ENCODE measurements around the gene TWNK.

TWNK gene

GRCh38 chr10:100988166-100988565 lies 823 bp downstream of the TWNK start:
- Histone ChIP-seq H3K4me1 (ENCODE audit: low read length) (peaks cover 18% of the 10 kb centered on the region), H3K9ac (ENCODE audit: low read length) (peak overlapping the region; percentile 76), H3K4me3 (ENCODE audit: low read length) (peak overlapping the region; percentile 93), H3K27me3 (ENCODE audit: low read depth, low read length) (no peaks in the 10 kb centered on the region), H3K9me3 (ENCODE audit: insufficient read depth, low read length) (no peaks in the 10 kb centered on the region), H3K79me2 (ENCODE audit: low read length) (peaks cover 57% of the 10 kb centered on the region), H4K20me1 (ENCODE audit: insufficient read depth, low read length) (no peaks in the 10 kb centered on the region), H3K36me3 (replicated peaks; ENCODE audit: low read depth, low read length) (peaks cover 19% of the 10 kb centered on the region), H3K27ac (ENCODE audit: low read length) (no peak overlapping the region), H3K4me2 (ENCODE audit: low read length) (peak overlapping the region; percentile 96), H2AFZ (ENCODE audit: low read depth, low read length) (no peak overlapping the region)
- TF ChIP-seq CTCF (IDR thresholded peaks at IDR 0.05; ENCODE audit: low read depth, low read length) (no peak), EZH2phosphoT487 (IDR thresholded peaks at IDR 0.05; ENCODE audit: low read depth) (no peak)

- Histone ChIP-seq H3K36me3 (replicated peaks; ENCODE audit: low read depth, low read length) (peaks cover 19% of the 10 kb centered on the region), H2AFZ (ENCODE audit: low read depth, low read length) (no peak overlapping the region), H4K20me1 (ENCODE audit: insufficient read depth, low read length) (no peaks in the 10 kb centered on the region), H3K27ac (ENCODE audit: low read length) (no peak overlapping the region), H3K9ac (ENCODE audit: low read length) (no peak overlapping the region), H3K79me2 (ENCODE audit: low read length) (peaks cover 57% of the 10 kb centered on the region), H3K4me1 (ENCODE audit: low read length) (peaks cover 18% of the 10 kb centered on the region), H3K27me3 (ENCODE audit: low read depth, low read length) (no peaks in the 10 kb centered on the region), H3K4me2 (ENCODE audit: low read length) (no peak overlapping the region), H3K4me3 (ENCODE audit: low read length) (no peak overlapping the region), H3K9me3 (ENCODE audit: insufficient read depth, low read length) (no peaks in the 10 kb centered on the region)
- TF ChIP-seq CTCF (IDR thresholded peaks at IDR 0.05; ENCODE audit: low read depth, low read length) (no peak), EZH2phosphoT487 (IDR thresholded peaks at IDR 0.05; ENCODE audit: low read depth) (no peak)
Observed at GRCh38 chr10:100989088-100989487, 1.7 kb downstream of the TWNK start.

GRCh38 chr10:100993986-100994708 lies 6.8 kb downstream of the TWNK start:
- Histone ChIP-seq H3K9ac (ENCODE audit: low read length) (no peak overlapping the region), H2AFZ (ENCODE audit: low read depth, low read length) (no peak overlapping the region), H3K27ac (ENCODE audit: low read length) (no peak overlapping the region), H3K4me1 (ENCODE audit: low read length) (peaks cover 14% of the 10 kb centered on the region), H3K4me3 (ENCODE audit: low read length) (no peak overlapping the region), H3K9me3 (ENCODE audit: insufficient read depth, low read length) (no peaks in the 10 kb centered on the region), H3K4me2 (ENCODE audit: low read length) (no peak overlapping the region), H3K36me3 (replicated peaks; ENCODE audit: low read depth, low read length) (peaks cover 18% of the 10 kb centered on the region), H3K27me3 (ENCODE audit: low read depth, low read length) (no peaks in the 10 kb centered on the region), H4K20me1 (ENCODE audit: insufficient read depth, low read length) (no peaks in the 10 kb centered on the region), H3K79me2 (ENCODE audit: low read length) (peaks cover 29% of the 10 kb centered on the region)
- peak; percentile 39 for TF ChIP-seq CTCF (IDR thresholded peaks at IDR 0.05; ENCODE audit: low read depth, low read length)
- no peak for TF ChIP-seq EZH2phosphoT487 (IDR thresholded peaks at IDR 0.05; ENCODE audit: low read depth)

GRCh38 chr10:100995181-100995580 lies 7.8 kb downstream of the TWNK start:
- H3K4me3 ChIP-seq (ENCODE audit: low read length) = no peak overlapping the region
- peaks cover 14% of the 10 kb centered on the region for H3K4me1 ChIP-seq (ENCODE audit: low read length)
- no peak overlapping the region for H3K4me2 ChIP-seq (ENCODE audit: low read length)
- peaks cover 12% of the 10 kb centered on the region for H3K36me3 ChIP-seq (replicated peaks; ENCODE audit: low read depth, low read length)
- H3K27ac ChIP-seq (ENCODE audit: low read length) = no peak overlapping the region
- peaks cover 19% of the 10 kb centered on the region for H3K79me2 ChIP-seq (ENCODE audit: low read length)
- no peaks in the 10 kb centered on the region for H4K20me1 ChIP-seq (ENCODE audit: insufficient read depth, low read length)
- no peak for TF ChIP-seq CTCF (IDR thresholded peaks at IDR 0.05; ENCODE audit: low read depth, low read length)
- no peaks in the 10 kb centered on the region for H3K9me3 ChIP-seq (ENCODE audit: insufficient read depth, low read length)
- no peak overlapping the region for H2AFZ ChIP-seq (ENCODE audit: low read depth, low read length)
- H3K9ac ChIP-seq (ENCODE audit: low read length) = no peak overlapping the region
- no peaks in the 10 kb centered on the region for H3K27me3 ChIP-seq (ENCODE audit: low read depth, low read length)

All from OCI-LY3 (cell line).